ENCODE measurements around the gene ALPK1.
"Not testable (repeated sequence)": the region's sequence is repeated elsewhere in the genome, so short reads cannot be mapped to it uniquely, and the experiment has no call there.

Gene ALPK1

GRCh38 chr4:112472318-112472717 lies 175.1 kb downstream of the ALPK1 start:
- DNase-seq = no peak

- DNase-seq = no peak
Observed at GRCh38 chr4:112473985-112474384, 176.8 kb downstream of the ALPK1 start.

- no peak for DNase-seq
Observed at GRCh38 chr4:112485930-112486329, 188.8 kb downstream of the ALPK1 start.

GRCh38 chr4:112490808-112491207 lies 193.6 kb downstream of the ALPK1 start:
- DNase-seq = not testable (repeated sequence)

All from CD4-positive, alpha-beta T cell treated with Interleukin-4 for 4 hours (primary cell).